GM19452 (cell line): ENCODE results near the gene ARHGAP22.

Experiments
- ATAC-seq: cut with Tn5 transposase; IDR thresholded peaks from one replicate; pipeline ENCODE4 v1.9.1; 2021; ENCODE audit not compliant: unreplicated experiment

The ARHGAP22 gene

GRCh38 chr10:48633381-48634197, 28.7 kb upstream of the ARHGAP22 start:
- peak; percentile 34 for ATAC-seq

- no peak for ATAC-seq
Observed at GRCh38 chr10:48632166-48632565, 27.3 kb upstream of the ARHGAP22 start.

GRCh38 chr10:48627984-48628609, 23.2 kb upstream of the ARHGAP22 start:
- no peak for ATAC-seq

GRCh38 chr10:48626986-48627731, 22.3 kb upstream of the ARHGAP22 start:
- ATAC-seq: no peak

GRCh38 chr10:48626447-48626846, 21.6 kb upstream of the ARHGAP22 start:
- ATAC-seq: no peak

GRCh38 chr10:48625826-48626134, 20.9 kb upstream of the ARHGAP22 start:
- ATAC-seq: no peak

GRCh38 chr10:48623607-48624132, 18.8 kb upstream of the ARHGAP22 start:
- no peak for ATAC-seq

GRCh38 chr10:48623009-48623408, 18.1 kb upstream of the ARHGAP22 start:
- no peak for ATAC-seq

- ATAC-seq: no peak
Observed at GRCh38 chr10:48620719-48621118, 15.8 kb upstream of the ARHGAP22 start.

- no peak for ATAC-seq
Observed at GRCh38 chr10:48616436-48616835, 11.6 kb upstream of the ARHGAP22 start.

- peak; percentile 79 for ATAC-seq
Observed at GRCh38 chr10:48614481-48615390, 9.9 kb upstream of the ARHGAP22 start.

- ATAC-seq: no peak
Observed at GRCh38 chr10:48613016-48613415, 8.1 kb upstream of the ARHGAP22 start.

- ATAC-seq: no peak
Observed at GRCh38 chr10:48612236-48612943, 7.5 kb upstream of the ARHGAP22 start.

GRCh38 chr10:48611133-48611532, 6.3 kb upstream of the ARHGAP22 start:
- no peak for ATAC-seq

GRCh38 chr10:48610585-48611093, 5.8 kb upstream of the ARHGAP22 start:
- no peak for ATAC-seq

GRCh38 chr10:48609899-48610584, 5.2 kb upstream of the ARHGAP22 start:
- no peak for ATAC-seq

- no peak for ATAC-seq
Observed at GRCh38 chr10:48609441-48609840, 4.6 kb upstream of the ARHGAP22 start.

- ATAC-seq: no peak
Observed at GRCh38 chr10:48608976-48609375, 4.1 kb upstream of the ARHGAP22 start.

GRCh38 chr10:48608279-48608681, 3.4 kb upstream of the ARHGAP22 start:
- peak; percentile 79 for ATAC-seq
